Ramos (cell line): ENCODE data around the gene HS3ST5.
"Not testable (repeated sequence)": the region's sequence is repeated elsewhere in the genome, so short reads cannot be mapped to it uniquely, and the experiment has no call there.

Experiments used
- in situ Hi-C: fragments of 300-500 bp; cut with MboI; formaldehyde crosslinking; loops from one replicate; pipeline ENCODE4 v1.14.3; 2022; ENCODE audit warnings: low sequenced_read_pairs; ENCODE audit not compliant: unreplicated experiment

Gene HS3ST5

DNA sequence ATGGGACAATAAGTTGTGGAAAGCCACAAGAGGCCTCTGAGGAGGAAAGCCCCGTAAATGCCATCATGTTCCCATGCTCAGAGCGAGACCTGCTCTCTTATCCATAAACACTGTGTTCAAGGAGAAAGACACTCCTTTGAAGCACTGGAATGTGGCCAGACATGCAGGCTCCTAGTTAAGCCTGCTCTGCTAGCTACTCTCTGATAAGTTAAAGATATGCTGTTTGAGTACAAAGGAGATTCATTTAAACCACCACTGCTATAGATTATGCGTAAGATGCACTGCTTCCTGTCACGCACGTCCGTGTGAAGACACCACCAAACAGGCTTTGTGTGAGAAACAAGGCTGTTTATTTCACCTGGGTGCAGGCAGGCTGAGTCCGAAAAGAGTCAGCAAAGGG is 331.3 kb downstream of the HS3ST5 start:
- in situ Hi-C loops: not testable (repeated sequence)

GRCh38 chr6:114010540-114010939 is 332.3 kb downstream of the HS3ST5 start:
- in situ Hi-C loops: no loop called here

DNA sequence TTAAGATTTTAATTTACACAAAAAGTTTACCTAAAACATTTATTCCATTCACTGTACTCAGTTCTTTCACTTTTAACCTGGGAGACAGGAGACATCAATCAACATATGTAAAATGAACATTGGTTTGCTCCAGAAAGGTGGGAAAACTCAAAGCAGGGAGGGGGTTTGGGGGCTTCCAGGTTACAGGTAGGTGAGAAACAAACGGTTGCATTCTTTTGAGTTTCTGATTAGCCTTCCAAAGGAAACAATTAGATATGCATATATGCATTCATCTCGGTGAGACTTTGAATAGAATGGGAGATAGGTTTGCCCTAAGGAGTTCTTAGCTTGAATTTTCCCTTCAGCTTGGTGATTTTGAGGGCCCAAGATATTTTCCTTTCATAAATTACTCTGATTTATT is 333.6 kb downstream of the HS3ST5 start:
- in situ Hi-C loops: no loop called here

DNA sequence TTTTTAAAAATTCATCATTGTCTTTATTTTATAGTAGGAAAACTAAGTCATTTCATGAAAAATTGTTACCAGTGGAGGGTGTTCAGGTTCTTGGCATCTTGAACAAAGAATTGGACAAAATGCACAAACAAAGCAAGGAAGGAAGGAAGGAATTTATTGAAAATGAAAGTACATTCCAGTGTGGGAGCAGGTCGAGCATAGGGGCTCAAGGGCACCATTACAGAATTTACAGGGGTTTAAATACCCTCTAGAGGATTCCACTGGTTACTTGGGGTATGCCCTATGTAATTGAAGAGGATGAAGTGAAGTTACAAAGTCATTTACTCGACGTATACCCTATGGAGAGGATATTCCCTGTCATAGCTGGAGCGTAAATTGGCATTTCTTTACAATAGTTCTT is 334.5 kb downstream of the HS3ST5 start:
- in situ Hi-C loops: no loop called here

DNA sequence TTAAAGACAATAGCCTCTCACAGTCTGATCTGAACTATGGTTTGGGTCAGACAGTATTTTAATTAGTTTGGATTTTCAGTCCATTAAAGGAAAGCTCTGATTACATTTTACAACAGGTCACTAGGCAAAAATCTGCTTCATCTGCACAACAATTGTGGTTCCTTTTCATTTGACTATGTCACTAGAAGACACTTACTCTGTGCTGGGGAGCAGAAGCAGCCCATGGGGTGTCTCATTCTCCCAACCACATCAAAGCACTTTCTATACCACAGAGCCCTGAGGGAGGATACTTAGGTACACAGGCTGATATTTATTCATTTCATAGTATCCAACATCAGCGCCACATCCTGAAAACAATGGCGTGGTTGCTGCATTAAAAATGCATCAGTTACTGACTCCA is 335.3 kb downstream of the HS3ST5 start:
- in situ Hi-C loops: no loop called here
